ENCODE measurements around the gene ID3.

GRCh38 chr1:23524716-23525401 is 34.4 kb downstream of the ID3 start:
- no peak for TF ChIP-seq POLR2AphosphoS5 (IDR thresholded peaks at IDR 0.05)
- TF ChIP-seq TAF1 (IDR thresholded peaks at IDR 0.05; ENCODE audit: low read depth), result no peak
- TF ChIP-seq EP300 (conservative IDR thresholded peaks at IDR 0.05; ENCODE audit: poor library complexity, severe bottlenecking), result no peak
- no peak for TF ChIP-seq REST (IDR thresholded peaks at IDR 0.05; ENCODE audit: borderline replicate concordance)
- TF ChIP-seq CTCF (IDR thresholded peaks at IDR 0.05; ENCODE audit: poor library complexity, severe bottlenecking), result no peak
- no peak for TF ChIP-seq EZH2 (IDR thresholded peaks at IDR 0.05; ENCODE audit: borderline replicate concordance, insufficient read depth, low read length, poor library complexity, severe bottlenecking)

Data from neural cell (in vitro differentiated cells).